ENCODE data around the gene SH3BP4. TPM values are rescaled to one million over a fixed set of nuclear protein-coding genes. Genes with fewer than 3 reads are reported as not detected.

SH3BP4 gene
- polyA plus RNA-seq, 1 experiment, result 224 TPM

- CTCF ChIA-PET, result no interaction called here
- no peak for DNase-seq (ENCODE audit: low read depth, low spot score)
- Histone ChIP-seq H3K9me3 (ENCODE audit: control insufficient read depth, insufficient read depth, low read length) (no peaks in the 10 kb centered on the region), H3K27me3 (ENCODE audit: control insufficient read depth, insufficient read depth, low read length) (no peaks in the 10 kb centered on the region), H3K4me3 (ENCODE audit: low read depth, low read length) (no peak overlapping the region), H3K27ac (ENCODE audit: low read depth, low read length) (no peak overlapping the region)
- POLR2A ChIA-PET, result no interaction called here
- TF ChIP-seq CTCF (IDR thresholded peaks at IDR 0.05; ENCODE audit: low read depth, low read length), result no peak
Measured at GRCh38 chr2:235063471-235063961, 111.7 kb downstream of the SH3BP4 start.

GRCh38 chr2:235064976-235065375 lies 113.2 kb downstream of the SH3BP4 start:
- ChIA-PET POLR2A (no interaction called here), CTCF (no interaction called here)

GRCh38 chr2:235066490-235066889 lies 114.7 kb downstream of the SH3BP4 start:
- H3K27ac ChIP-seq (ENCODE audit: low read depth, low read length), result no peak overlapping the region
- no peak for TF ChIP-seq CTCF (IDR thresholded peaks at IDR 0.05; ENCODE audit: low read depth, low read length)
- no peaks in the 10 kb centered on the region for H3K27me3 ChIP-seq (ENCODE audit: control insufficient read depth, insufficient read depth, low read length)
- no peak overlapping the region for H3K4me3 ChIP-seq (ENCODE audit: low read depth, low read length)
- ChIA-PET CTCF (interaction anchor here (0.9 kb wide), 1 partner anchor 41 kb away, joined by 3 read pairs; no protein-coding TSS in a partner anchor), POLR2A (no interaction called here)
- no peaks in the 10 kb centered on the region for H3K9me3 ChIP-seq (ENCODE audit: control insufficient read depth, insufficient read depth, low read length)
- no peak for DNase-seq (ENCODE audit: low read depth, low spot score)

More at GRCh38 chr2:235064976-235065375, 113.2 kb downstream of the SH3BP4 start:
- TF ChIP-seq CTCF (IDR thresholded peaks at IDR 0.05; ENCODE audit: low read depth, low read length), result no peak
- DNase-seq (ENCODE audit: low read depth, low spot score), result no peak
- H3K27me3 ChIP-seq (ENCODE audit: control insufficient read depth, insufficient read depth, low read length), result no peaks in the 10 kb centered on the region
- H3K27ac ChIP-seq (ENCODE audit: low read depth, low read length), result no peak overlapping the region
- H3K4me3 ChIP-seq (ENCODE audit: low read depth, low read length), result no peak overlapping the region
- H3K9me3 ChIP-seq (ENCODE audit: control insufficient read depth, insufficient read depth, low read length), result no peaks in the 10 kb centered on the region

- CTCF ChIA-PET, result interaction anchor here (0.9 kb wide), 1 partner anchor 40 kb away, joined by 3 read pairs; no protein-coding TSS in a partner anchor
Measured at GRCh38 chr2:235066895-235067294, 115.1 kb downstream of the SH3BP4 start.

GRCh38 chr2:235068701-235069100 lies 116.9 kb downstream of the SH3BP4 start:
- Histone ChIP-seq H3K4me3 (ENCODE audit: low read depth, low read length) (no peak overlapping the region), H3K27ac (ENCODE audit: low read depth, low read length) (no peak overlapping the region), H3K27me3 (ENCODE audit: control insufficient read depth, insufficient read depth, low read length) (no peaks in the 10 kb centered on the region), H3K9me3 (ENCODE audit: control insufficient read depth, insufficient read depth, low read length) (no peaks in the 10 kb centered on the region)
- CTCF ChIA-PET, result interaction anchor here (0.8 kb wide), 1 partner anchor 12 kb away, joined by 4 read pairs; no protein-coding TSS in a partner anchor
- TF ChIP-seq CTCF (IDR thresholded peaks at IDR 0.05; ENCODE audit: low read depth, low read length), result no peak
- no peak for DNase-seq (ENCODE audit: low read depth, low spot score)
- POLR2A ChIA-PET, result no interaction called here

More at GRCh38 chr2:235066895-235067294, 115.1 kb downstream of the SH3BP4 start:
- Histone ChIP-seq H3K4me3 (ENCODE audit: low read depth, low read length) (no peak overlapping the region), H3K9me3 (ENCODE audit: control insufficient read depth, insufficient read depth, low read length) (no peaks in the 10 kb centered on the region), H3K27me3 (ENCODE audit: control insufficient read depth, insufficient read depth, low read length) (no peaks in the 10 kb centered on the region), H3K27ac (ENCODE audit: low read depth, low read length) (no peak overlapping the region)
- POLR2A ChIA-PET, result no interaction called here
- no peak for DNase-seq (ENCODE audit: low read depth, low spot score)
- TF ChIP-seq CTCF (IDR thresholded peaks at IDR 0.05; ENCODE audit: low read depth, low read length), result no peak
